Mononuclear cell (primary cell): Measurements from ENCODE around the gene ROBO2. TPM values are rescaled to one million over a fixed set of nuclear protein-coding genes. Genes with fewer than 3 reads are reported as not detected.

Experiments
- H3K27me3 ChIP-seq: 2 replicates; pipeline ENCODE4 v1.6.0; 2011; ENCODE audit warnings: low read length, control low read depth; ENCODE audit not compliant: insufficient read depth
- H3K4me1 ChIP-seq: 2 replicates; pipeline ENCODE4 v1.5.1; 2011; ENCODE audit warnings: mild to moderate bottlenecking, low read length, control low read depth; ENCODE audit not compliant: insufficient read depth
- H3K4me3 ChIP-seq: 2 replicates; pipeline ENCODE4 v1.5.1; 2011; ENCODE audit warnings: mild to moderate bottlenecking, low read length, moderate library complexity
- H3K9me3 ChIP-seq: 2 replicates; pipeline ENCODE4 v1.5.1; 2011; ENCODE audit warnings: low read depth, mild to moderate bottlenecking, control low read depth, low read length
- total RNA-seq: library from RNA; depleted of rRNA; stranded (reverse); fragments of >200 nt; gene quantifications from one replicate; pipeline ENCODE4 v1.2.3, GENCODE V29; 2012

The ROBO2 gene
- total RNA-seq, 1 donor = under 0.01 TPM

DNA sequence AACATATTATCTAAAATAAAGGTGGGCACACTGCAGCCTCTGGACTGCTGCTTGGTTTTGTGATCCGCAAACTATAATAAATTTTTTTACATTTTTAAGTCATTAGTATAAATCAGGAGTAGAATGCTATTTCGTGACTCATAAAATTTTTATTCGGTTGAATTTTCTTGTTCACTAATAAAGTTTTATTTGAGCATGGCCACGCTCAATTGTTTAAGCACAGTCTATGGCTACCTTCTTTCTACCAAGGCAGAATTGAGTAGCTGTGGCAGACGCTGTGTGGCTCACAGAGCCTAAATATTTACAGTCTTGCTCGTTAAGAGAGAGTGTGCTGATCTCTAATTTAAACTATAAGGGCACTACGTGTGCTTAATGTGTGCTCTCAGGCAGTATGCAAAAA is 28.9 kb downstream of the ROBO2 start:
- Histone ChIP-seq H3K9me3 (no peaks in the 10 kb centered on the region), H3K4me3 (no peak overlapping the region), H3K27me3 (no peaks in the 10 kb centered on the region), H3K4me1 (no peaks in the 10 kb centered on the region)

DNA sequence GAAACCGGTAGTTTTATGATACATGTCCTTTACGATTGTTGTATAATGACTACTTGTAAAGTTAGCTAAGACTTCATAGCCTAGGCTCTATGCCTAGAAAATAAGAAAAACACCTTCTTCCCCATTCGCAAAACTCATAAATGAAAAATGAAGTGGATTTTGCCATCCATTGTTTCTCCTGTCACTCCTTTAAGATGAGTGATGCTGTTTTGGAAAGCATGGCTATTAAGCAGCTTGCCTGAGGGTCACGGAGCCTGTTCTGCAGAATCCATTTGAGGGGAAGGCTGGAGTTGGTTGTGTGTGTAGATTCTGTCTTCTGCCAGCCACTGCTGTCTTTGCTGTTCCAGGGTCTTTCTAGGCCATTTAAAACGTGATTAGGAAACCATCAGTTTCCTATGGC is 31.5 kb downstream of the ROBO2 start:
- H3K4me3 ChIP-seq = no peak overlapping the region
- H3K27me3 ChIP-seq = no peaks in the 10 kb centered on the region
- no peaks in the 10 kb centered on the region for H3K4me1 ChIP-seq
- no peaks in the 10 kb centered on the region for H3K9me3 ChIP-seq

DNA sequence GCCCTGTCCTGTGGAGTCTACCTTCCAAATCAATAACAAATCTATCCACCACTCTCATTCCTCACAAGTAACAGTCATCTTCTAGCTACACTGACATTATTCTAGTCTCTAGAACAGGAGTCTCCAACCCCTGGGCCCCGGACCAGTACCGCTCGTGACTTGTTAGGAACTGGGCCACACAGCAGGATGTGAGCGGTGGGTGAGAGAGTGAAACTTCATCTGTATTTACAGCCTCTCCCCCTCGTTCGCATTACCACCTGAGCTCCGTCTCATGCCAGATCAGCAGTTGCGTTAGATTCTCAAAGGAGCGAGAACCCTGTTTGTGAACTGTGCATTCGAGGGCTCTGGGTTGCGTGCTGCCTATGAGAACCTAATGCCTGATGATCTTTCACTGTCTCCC is 31.9 kb downstream of the ROBO2 start:
- H3K4me3 ChIP-seq = no peak overlapping the region
- H3K27me3 ChIP-seq = no peaks in the 10 kb centered on the region
- no peaks in the 10 kb centered on the region for H3K4me1 ChIP-seq
- H3K9me3 ChIP-seq = no peaks in the 10 kb centered on the region

DNA sequence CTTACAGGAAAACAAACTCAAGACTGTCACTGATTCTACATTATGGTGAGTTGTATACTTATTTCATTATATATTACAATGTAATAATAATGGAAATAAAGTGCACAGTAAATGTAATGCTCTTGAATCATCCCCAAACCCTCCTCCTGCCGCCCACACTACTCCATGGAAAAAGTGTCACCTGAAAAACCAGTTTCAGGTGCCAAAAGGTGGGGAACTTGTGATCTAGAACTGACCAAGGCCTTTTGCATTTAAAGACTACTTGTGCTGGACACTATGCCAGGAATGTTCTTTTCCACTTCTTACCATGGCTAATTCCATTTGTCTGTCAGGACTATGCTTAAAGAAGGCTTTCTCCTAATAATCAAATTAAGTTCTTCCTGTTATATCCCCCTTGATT is 32.3 kb downstream of the ROBO2 start:
- H3K9me3 ChIP-seq = no peaks in the 10 kb centered on the region
- no peaks in the 10 kb centered on the region for H3K27me3 ChIP-seq
- H3K4me1 ChIP-seq = no peaks in the 10 kb centered on the region
- no peak overlapping the region for H3K4me3 ChIP-seq

DNA sequence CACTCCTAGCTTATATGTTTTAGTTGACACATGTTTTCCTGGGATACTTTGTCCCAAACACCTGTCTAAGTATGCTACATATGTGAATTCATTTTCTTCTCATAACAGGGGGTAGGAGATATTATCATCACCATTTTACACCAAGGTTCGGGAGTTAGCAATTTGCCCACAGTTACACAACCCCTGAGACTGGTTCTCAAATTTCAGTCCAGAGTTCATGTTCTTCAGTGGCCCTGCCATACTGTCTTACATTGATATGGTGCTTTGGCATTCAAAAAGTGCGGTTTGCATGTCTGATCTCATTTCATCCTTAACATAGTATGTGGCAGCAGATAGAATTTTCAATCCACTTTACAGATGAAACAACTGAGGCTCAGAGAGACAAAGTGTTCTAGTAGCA is 38.4 kb downstream of the ROBO2 start:
- no peak overlapping the region for H3K4me3 ChIP-seq
- no peaks in the 10 kb centered on the region for H3K4me1 ChIP-seq
- H3K9me3 ChIP-seq = no peaks in the 10 kb centered on the region
- H3K27me3 ChIP-seq = no peaks in the 10 kb centered on the region

DNA sequence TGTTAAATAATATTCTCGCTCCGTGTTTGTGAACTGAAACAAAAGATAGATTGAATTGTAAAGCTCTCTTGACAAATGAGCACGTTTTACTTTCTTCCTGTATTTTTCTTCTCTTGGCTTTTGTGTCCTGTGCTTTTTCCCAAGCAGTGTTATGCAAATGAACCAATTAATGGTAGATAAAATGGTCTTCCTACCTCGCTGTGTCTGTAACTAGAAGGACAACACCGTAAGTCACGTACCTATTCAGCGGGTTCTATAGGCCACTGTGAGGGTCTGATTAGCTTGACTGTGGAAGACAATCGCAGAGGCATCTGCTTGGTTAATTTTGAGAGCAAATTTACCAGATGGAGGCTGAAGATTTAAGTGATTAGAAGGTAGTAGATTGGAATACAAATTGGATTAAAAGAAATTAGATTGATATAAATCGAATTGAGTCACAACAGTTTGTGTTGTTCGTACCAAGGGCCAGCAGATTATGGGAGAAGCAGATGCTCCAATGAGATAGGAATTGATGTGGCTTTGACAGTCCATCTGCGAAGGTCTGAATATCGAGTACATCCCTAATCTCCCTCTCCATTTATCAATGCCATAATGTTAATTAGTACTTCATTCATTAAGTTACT is 40.2 kb downstream of the ROBO2 start:
- no peaks in the 10 kb centered on the region for H3K27me3 ChIP-seq
- H3K9me3 ChIP-seq = no peaks in the 10 kb centered on the region
- no peaks in the 10 kb centered on the region for H3K4me1 ChIP-seq

DNA sequence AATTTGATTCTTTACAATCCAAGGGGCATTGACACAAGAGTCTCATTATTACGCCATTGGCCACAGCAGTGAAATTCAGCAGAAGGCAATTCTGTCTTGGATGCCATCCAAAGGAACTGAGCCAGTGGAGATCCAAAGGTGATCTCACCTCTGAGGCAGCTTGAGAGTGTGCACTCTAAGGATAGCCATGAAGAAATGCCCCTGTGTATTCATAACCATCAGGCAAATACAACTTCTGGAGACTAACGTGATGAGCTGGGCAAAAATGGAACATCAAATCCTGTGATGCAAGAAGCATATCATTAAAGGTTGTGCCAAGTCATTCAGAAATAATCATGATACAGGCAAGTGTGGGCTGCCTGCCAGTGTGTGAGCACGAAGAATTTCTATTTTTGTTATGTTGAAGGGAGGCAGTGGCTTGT is 41.4 kb downstream of the ROBO2 start:
- Histone ChIP-seq H3K4me3 (no peak overlapping the region), H3K9me3 (no peaks in the 10 kb centered on the region), H3K4me1 (no peaks in the 10 kb centered on the region), H3K27me3 (no peaks in the 10 kb centered on the region)

More for the DNA sequence above, 40.2 kb downstream of the ROBO2 start:
- H3K4me3 ChIP-seq = no peak overlapping the region

DNA sequence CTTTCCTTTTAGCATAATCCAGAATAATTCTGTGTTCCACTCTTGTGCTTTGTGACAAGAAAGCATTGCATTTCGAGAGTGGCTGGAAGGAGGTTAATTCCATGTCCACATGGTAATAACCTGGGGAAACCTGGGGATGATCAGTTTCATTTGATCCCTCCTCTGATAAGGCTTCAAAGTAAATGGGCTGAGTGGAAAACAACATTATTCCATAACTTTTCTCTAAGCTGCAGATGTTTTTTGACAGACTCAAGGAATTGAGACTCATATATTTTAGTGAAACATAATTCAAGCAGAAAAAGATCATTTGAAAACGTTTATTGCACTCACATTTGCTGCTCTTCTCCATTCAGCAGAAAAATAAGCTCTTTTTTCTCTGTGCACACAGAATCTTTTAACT is 44.6 kb downstream of the ROBO2 start:
- Histone ChIP-seq H3K4me3 (no peak overlapping the region), H3K27me3 (no peaks in the 10 kb centered on the region), H3K9me3 (no peaks in the 10 kb centered on the region), H3K4me1 (no peaks in the 10 kb centered on the region)

DNA sequence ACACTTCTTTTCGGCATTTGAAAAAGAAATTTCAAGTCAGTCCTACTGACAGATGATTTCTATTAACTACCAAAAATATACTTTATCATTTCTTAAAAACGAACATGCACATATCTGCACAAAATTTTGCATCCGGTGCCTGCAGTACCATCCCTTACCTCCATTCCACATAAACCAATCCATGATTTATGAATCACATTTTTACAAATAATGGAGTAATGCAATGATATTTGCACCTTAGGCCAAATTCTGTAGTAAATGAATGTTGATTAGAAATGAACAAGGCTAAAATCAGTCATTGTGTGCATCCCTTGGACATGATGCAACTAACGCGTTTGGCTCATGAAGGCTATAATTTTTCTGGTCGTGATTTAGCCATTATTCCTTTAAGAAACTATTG is 46.5 kb downstream of the ROBO2 start:
- Histone ChIP-seq H3K4me1 (no peaks in the 10 kb centered on the region), H3K27me3 (no peaks in the 10 kb centered on the region), H3K9me3 (no peaks in the 10 kb centered on the region), H3K4me3 (no peak overlapping the region)

DNA sequence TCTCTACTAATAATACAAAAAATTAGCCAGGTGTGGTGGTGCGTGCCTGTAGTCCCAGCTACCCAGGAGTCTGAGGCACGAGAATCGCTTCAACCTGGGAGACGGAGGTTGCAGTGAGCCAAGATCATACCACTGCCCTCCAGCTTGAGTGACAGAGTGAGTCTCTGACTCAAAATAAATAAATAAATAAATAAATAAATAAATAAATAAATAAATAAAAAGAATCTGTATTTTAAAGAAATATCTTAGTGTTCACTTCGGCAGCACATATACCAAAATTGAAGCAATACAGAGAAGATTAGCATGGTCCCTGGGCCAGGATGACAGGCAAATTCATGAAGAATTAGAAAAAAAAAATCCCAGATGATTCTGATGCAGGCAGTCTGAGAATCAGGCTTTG is 51.9 kb downstream of the ROBO2 start:
- Histone ChIP-seq H3K4me3 (no peak overlapping the region), H3K27me3 (no peaks in the 10 kb centered on the region), H3K9me3 (no peaks in the 10 kb centered on the region), H3K4me1 (no peaks in the 10 kb centered on the region)

DNA sequence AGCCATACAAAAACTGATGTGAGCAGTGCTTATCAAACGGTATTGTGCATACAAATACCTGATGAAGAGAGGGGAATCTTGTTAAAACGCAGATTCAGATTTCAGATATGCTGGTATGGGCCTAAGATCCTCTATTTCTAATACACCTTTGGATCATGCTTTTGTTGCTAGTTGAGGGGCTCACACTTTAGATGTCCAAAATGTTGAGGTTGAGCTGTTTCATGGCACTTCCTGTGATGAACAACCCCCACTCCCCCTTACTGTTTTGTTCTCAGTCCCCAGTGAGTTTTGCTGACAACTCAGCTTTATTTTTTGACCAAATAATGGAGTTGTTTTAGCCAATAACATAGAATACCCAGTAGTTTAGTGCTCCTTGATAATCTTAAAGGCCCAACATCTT is 53.2 kb downstream of the ROBO2 start:
- H3K4me3 ChIP-seq = no peak overlapping the region
- no peaks in the 10 kb centered on the region for H3K27me3 ChIP-seq
- H3K4me1 ChIP-seq = no peaks in the 10 kb centered on the region
- no peaks in the 10 kb centered on the region for H3K9me3 ChIP-seq

DNA sequence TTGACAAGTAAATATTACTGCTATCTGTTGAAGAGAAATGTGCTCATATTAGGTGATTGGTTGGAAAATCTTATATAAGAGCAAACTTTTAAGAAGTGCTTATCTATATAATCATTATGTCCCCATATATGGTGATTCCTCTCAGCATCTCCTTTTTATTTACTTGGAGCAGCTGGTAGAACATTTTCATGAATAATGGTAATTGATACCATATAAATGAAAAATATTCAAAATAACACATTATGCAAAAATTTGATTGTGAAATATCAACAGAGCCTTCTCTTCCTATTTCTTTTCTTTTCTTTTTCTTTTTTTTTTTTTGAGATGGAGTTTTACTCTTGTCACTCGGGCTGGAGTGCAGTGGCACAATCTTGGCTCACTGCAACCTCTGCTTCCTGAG is 56.2 kb downstream of the ROBO2 start:
- Histone ChIP-seq H3K4me1 (no peaks in the 10 kb centered on the region), H3K9me3 (no peaks in the 10 kb centered on the region), H3K27me3 (no peaks in the 10 kb centered on the region), H3K4me3 (no peak overlapping the region)

DNA sequence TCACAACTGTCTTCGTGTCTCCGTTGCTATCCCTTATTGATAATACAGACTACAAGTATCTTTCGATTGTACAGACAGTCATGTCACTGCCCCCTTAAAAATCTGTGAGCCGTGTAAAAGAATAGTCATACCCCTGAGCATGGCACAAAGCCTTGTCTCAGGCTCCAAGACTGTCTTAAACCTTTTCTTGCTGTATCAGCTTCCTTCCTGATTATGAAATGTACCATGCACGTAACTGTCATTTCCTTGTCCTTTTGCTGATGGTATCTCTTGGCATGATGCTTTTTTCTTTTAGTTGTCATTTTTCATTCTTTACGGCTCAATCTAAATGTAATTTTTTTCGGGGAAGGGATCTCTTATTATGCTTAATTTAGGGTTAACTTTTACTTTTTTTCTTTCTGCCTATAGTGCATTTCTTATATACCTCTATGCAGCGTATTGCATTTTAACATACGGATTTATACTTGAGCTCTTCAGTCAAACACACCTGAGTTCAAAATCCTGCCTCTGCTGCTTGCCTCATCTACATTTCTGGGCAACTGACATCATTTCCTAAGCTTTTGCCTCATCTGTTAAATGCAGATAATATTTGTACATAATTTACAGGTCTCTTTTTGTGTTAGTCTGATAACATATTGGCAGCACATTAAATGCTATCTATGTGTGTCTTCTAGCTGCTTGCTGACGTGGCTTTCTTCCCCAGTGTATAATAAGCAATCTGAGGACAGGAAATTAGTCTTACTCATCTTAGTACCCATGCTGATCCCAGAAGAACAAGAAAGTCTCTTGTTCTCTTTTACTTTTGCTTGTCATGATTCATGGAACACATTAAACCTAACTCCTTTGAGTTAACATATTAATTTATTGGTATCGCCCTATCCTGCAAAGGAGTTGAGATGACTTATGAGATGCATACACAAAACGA is 57.3 kb downstream of the ROBO2 start:
- Histone ChIP-seq H3K4me1 (no peaks in the 10 kb centered on the region), H3K27me3 (no peaks in the 10 kb centered on the region), H3K9me3 (no peaks in the 10 kb centered on the region), H3K4me3 (no peak overlapping the region)

DNA sequence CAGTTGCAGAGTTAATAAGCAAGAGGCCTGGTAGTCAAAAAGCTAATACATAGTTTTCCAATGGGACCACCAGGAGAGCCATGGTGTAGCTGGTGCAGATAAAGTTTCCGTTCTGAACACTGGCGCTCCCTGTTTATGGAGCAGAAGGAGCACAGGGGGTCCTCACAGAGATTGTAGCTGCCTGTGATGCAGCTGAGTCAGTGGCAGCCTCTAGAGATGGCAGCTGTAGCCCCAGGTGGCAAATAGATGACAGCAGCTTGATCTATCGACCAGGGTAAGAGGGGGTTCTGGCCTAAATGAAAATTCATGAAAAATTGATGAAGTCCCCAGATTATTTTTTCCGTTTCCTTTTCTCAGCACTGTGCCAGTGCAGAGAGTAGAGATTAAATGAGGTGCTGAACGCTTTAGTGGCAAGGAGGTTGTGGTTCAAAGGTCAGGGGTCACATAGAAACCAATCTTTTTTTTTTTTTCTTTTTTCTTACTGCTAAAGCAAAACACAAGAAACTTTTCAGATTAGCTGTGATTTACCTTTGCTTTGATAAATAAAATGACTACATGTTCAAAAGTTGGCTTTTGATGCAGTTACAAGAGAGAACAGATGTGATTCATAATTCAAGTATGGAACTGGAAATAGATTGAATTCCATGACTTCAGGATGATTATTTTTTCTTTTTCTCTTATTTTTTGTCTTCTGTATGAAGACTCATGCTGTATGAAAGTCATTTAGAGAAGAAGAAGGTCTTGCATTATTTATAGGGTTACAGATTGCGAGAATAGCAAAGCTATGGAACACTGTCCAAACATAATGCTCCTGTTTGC is 63.3 kb downstream of the ROBO2 start:
- H3K4me1 ChIP-seq = no peaks in the 10 kb centered on the region
- H3K9me3 ChIP-seq = no peaks in the 10 kb centered on the region
- no peaks in the 10 kb centered on the region for H3K27me3 ChIP-seq
- H3K4me3 ChIP-seq = no peak overlapping the region

DNA sequence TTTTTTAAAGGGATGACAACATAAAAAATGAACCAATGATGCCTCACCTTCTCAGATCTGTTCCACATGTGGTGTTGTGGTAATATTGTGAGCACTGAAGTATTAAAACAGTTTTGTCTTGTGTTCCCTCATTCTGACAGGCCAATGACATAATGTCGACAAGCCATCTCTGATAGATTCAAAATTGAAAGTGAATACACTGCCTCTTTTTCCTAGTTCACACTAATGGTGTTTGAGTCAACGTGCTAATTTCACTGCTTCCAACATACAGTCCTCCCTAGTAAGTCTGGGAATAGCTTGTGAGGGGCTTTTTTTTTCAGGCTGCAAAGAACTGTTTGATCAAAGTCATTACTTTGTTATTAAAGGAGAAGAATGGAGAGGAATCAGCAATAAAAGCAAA is 82.8 kb downstream of the ROBO2 start:
- Histone ChIP-seq H3K27me3 (no peaks in the 10 kb centered on the region), H3K4me3 (no peak overlapping the region), H3K4me1 (no peaks in the 10 kb centered on the region), H3K9me3 (no peaks in the 10 kb centered on the region)
